Prostate gland (tissue), 2 donors: ENCODE measurements around the gene NDUFS6.

Experiments used
- POLR2A ChIP-seq: fragments of 450-650 bp; IDR thresholded peaks from one replicate; pipeline ENCODE4 v1.6.1; 2016; ENCODE audit warnings: antibody characterized with exemption, mild to moderate bottlenecking
- POLR2AphosphoS5 ChIP-seq: sonication (generic); formaldehyde crosslinking; IDR thresholded peaks from one replicate; pipeline ENCODE4 v1.6.1; 2017; ENCODE audit warnings: antibody characterized with exemption
- TF ChIP-seq, protein P1 (sequence below), 4 experiments: fragments of 200-600 bp in 2 of 4; fragments of 450-650 bp in 2 of 4; sonication (generic) in 2 of 4; IDR thresholded peaks; 1 replicate in 3 of 4; 2 replicates in 1 of 4; pipeline ENCODE4 v1.5.1; 2016 to 2019; ENCODE audit warnings: antibody characterized with exemption in 4 of 4, mild to moderate bottlenecking in 2 of 4, moderate library complexity in 2 of 4

GRCh38 chr5:1852324-1852947, 51.2 kb downstream of the NDUFS6 start:
- no peak for TF ChIP-seq POLR2A
- TF ChIP-seq, protein P1, sequence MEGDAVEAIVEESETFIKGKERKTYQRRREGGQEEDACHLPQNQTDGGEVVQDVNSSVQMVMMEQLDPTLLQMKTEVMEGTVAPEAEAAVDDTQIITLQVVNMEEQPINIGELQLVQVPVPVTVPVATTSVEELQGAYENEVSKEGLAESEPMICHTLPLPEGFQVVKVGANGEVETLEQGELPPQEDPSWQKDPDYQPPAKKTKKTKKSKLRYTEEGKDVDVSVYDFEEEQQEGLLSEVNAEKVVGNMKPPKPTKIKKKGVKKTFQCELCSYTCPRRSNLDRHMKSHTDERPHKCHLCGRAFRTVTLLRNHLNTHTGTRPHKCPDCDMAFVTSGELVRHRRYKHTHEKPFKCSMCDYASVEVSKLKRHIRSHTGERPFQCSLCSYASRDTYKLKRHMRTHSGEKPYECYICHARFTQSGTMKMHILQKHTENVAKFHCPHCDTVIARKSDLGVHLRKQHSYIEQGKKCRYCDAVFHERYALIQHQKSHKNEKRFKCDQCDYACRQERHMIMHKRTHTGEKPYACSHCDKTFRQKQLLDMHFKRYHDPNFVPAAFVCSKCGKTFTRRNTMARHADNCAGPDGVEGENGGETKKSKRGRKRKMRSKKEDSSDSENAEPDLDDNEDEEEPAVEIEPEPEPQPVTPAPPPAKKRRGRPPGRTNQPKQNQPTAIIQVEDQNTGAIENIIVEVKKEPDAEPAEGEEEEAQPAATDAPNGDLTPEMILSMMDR (IDR thresholded peaks at IDR 0.05): no peak
- TF ChIP-seq POLR2AphosphoS5: no peak
